Kidney glomerular epithelial cell (primary cell): ENCODE results near the gene KIAA1671.

Experiments
- DNase-seq: peaks from one replicate; lab custom pipeline; 2025; lab: John Stamatoyannopoulos, UW

Gene KIAA1671

GRCh38 chr22:24981066-24981465, 28.6 kb downstream of the KIAA1671 start:
- DNase-seq: no peak

GRCh38 chr22:24981656-24982055, 29.1 kb downstream of the KIAA1671 start:
- DNase-seq: no peak

- peak; percentile 31 for DNase-seq
These were observed 30.0 kb downstream of the KIAA1671 start for GRCh38 chr22:24982301-24983056.

- no peak for DNase-seq
These were observed 30.6 kb downstream of the KIAA1671 start for GRCh38 chr22:24983151-24983550.

GRCh38 chr22:24984122-24984521, 31.6 kb downstream of the KIAA1671 start:
- DNase-seq: no peak

GRCh38 chr22:24985826-24986214, 33.3 kb downstream of the KIAA1671 start:
- no peak for DNase-seq

GRCh38 chr22:24986816-24987215, 34.3 kb downstream of the KIAA1671 start:
- no peak for DNase-seq

- no peak for DNase-seq
These were observed 36.6 kb downstream of the KIAA1671 start for GRCh38 chr22:24989135-24989534.

- no peak for DNase-seq
These were observed 37.0 kb downstream of the KIAA1671 start for GRCh38 chr22:24989541-24989951.

- no peak for DNase-seq
These were observed 37.9 kb downstream of the KIAA1671 start for GRCh38 chr22:24990344-24990905.

GRCh38 chr22:24992946-24993345, 40.4 kb downstream of the KIAA1671 start:
- no peak for DNase-seq

GRCh38 chr22:24994070-24994763, 41.7 kb downstream of the KIAA1671 start:
- no peak for DNase-seq

GRCh38 chr22:24995649-24996180, 43.2 kb downstream of the KIAA1671 start:
- DNase-seq: no peak

- DNase-seq: no peak
These were observed 44.0 kb downstream of the KIAA1671 start for GRCh38 chr22:24996420-24996952.

GRCh38 chr22:24997023-24997422, 44.5 kb downstream of the KIAA1671 start:
- DNase-seq: no peak

GRCh38 chr22:25000686-25001085, 48.2 kb downstream of the KIAA1671 start:
- DNase-seq: no peak

GRCh38 chr22:25002241-25002985, 49.9 kb downstream of the KIAA1671 start:
- DNase-seq: no peak

- DNase-seq: no peak
These were observed 53.8 kb downstream of the KIAA1671 start for GRCh38 chr22:25006354-25006753.

GRCh38 chr22:25007444-25008106, 55.1 kb downstream of the KIAA1671 start:
- peak; percentile 45 for DNase-seq

GRCh38 chr22:25008666-25009065, 56.1 kb downstream of the KIAA1671 start:
- peak; percentile 99 for DNase-seq

GRCh38 chr22:25012741-25013143, 60.2 kb downstream of the KIAA1671 start:
- DNase-seq: no peak
